SHP77 treated with DMSO at 0.1 percent for 48 hours (cell line): ENCODE results near the gene GJB2.

Experiments used
- DNase-seq: peaks from one replicate; lab custom pipeline; 2025; lab: John Stamatoyannopoulos, UW

The GJB2 gene

DNA sequence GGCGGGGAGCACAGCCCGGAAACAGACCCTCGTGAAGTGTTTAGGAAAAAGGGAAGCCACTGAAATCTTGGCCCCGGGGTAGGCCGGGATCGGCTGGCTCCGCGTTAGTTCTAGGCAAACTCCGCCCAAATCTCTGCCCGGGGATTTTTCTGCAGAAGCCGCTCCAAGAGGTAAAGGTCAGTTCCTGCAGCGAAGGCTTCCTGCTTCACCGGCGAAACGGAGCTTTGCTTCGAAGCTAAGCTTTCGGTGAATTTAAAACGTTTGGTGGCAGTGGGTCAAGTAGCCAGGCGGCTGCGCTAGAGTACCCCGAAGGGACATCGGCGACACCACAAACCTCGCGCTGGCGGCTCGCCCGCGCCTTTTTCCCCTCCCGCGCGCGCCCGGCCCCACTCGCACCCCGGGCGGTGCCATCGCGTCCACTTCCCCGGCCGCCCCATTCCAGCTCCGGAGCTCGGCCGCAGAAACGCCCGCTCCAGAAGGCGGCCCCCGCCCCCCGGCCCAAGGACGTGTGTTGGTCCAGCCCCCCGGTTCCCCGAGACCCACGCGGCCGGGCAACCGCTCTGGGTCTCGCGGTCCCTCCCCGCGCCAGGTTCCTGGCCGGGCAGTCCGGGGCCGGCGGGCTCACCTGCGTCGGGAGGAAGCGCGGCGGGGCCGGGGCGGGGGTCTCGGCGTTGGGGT lies 441 bp downstream of the GJB2 start:
- DNase-seq, result no peak

DNA sequence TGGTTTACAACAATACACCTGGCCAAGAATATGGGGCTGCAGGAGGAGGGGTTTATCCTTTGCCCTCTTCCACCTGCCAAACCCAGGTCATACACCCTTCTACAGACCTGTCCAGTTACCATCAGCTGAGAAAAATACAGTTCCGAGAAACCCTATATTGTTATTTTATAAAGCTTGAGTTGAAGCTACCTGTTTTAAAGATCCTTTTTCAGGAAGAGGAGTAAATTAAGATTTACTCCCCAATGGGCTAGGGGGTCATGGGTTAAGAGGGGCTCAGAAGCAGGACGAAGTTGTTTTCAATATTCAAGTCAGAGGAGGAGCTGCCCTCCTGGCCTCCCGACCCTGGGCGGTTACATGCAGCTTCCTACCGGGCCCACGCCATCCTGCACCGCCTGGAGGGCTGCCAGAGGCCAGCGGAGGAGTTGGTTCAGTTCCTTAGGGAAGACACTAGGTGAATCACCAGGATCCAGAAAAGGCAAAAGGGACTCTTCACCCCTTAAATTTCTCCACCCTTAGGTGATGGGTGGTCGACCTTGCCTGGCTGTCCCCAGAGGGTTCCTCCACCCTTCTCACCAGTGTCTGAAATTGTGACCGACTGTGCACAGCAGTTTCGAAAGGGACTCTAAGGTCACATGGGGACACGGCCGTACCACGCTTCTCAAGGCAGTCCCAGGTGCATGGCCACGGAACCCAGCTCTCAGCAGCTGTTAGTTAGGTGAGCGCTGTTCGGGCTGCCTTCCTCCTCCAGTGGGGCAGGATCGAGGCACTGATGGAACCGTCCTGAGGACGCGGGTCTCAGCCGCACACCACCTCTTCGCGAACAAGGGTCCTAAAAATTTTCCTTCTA lies 1.2 kb downstream of the GJB2 start:
- no peak for DNase-seq

DNA sequence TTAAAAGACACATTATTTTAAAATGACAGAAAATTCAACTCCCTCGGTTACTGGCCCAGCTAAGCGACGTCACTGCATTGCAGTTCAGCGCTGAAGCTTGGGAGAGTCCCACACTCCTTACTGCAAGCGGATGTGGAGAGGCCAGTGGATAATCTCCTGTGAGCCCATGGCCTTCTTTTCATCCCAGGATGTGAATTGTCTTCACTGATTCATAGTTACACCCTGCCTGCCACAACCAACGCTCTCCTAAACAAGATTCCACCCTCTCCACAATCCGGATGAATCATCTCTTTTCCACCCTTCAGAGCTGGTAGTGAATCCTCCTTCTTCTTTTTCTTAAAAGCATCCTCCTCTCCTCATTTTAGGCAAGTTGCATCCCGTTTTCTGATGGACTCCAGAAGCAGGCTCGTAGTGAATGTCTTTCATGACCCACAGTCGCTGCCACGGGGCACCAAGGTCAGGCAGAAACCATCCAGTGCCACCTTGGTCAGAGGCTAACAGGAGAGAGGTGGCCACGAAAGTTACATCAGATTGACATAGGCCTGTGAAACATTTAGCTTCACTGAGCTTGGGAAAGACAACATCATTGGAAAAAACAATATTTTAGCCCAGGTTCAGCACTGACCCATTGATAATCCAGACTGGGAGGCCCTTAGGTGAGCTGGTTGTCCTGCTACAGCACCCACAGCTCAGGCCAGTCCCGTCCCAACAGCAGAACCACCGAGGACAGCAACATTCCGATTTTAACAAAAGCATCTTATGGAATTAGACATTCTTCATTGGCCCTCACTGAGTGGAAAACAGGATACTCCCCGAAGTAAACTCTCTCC lies 2.0 kb downstream of the GJB2 start:
- no peak for DNase-seq

DNA sequence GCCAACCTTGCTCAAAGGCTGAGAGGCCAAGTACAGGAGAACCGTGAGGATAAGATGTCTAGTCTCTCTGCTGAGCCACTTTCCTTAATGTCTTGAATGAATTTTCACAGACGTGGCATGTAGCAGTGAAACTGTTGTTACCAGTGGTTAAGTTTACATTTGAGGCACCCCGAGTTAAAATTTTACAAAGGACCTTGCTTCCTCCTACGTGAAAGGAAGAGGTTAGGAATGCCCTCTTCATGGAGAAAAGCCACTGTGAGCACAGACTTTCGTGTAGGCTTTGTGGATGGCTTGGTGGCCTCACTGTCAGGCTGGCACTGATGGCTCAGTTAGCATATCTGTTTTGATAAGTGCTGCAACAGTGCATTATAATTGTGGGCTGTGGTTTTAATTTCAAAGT lies 2.7 kb downstream of the GJB2 start:
- no peak for DNase-seq

DNA sequence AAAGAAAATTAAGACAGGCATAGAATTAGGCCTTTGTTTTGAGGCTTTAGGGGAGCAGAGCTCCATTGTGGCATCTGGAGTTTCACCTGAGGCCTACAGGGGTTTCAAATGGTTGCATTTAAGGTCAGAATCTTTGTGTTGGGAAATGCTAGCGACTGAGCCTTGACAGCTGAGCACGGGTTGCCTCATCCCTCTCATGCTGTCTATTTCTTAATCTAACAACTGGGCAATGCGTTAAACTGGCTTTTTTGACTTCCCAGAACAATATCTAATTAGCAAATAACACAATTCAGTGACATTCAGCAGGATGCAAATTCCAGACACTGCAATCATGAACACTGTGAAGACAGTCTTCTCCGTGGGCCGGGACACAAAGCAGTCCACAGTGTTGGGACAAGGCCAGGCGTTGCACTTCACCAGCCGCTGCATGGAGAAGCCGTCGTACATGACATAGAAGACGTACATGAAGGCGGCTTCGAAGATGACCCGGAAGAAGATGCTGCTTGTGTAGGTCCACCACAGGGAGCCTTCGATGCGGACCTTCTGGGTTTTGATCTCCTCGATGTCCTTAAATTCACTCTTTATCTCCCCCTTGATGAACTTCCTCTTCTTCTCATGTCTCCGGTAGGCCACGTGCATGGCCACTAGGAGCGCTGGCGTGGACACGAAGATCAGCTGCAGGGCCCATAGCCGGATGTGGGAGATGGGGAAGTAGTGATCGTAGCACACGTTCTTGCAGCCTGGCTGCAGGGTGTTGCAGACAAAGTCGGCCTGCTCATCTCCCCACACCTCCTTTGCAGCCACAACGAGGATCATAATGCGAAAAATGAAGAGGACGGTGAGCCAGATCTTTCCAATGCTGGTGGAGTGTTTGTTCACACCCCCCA lies 3.8 kb downstream of the GJB2 start:
- no peak for DNase-seq

DNA sequence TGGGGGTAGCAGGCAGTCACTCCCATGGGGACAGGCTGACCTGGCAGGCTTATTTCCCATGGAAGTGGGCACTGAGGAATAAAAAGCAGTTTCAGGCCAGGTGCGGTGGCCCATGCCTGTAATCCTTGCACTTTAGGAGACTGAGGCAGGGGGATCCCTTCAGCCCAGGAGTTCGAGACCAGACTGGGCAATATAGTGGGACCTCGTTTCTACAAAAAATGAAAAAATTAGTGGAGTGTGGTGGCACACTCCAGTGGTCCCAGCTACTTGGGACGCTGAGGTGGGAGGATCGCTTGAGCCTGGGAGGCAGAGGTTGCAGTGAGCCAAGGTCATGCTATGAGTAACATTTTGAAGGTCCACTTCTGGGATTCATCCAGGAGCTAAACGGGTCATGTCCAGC lies 6.0 kb downstream of the GJB2 start:
- DNase-seq, result no peak

DNA sequence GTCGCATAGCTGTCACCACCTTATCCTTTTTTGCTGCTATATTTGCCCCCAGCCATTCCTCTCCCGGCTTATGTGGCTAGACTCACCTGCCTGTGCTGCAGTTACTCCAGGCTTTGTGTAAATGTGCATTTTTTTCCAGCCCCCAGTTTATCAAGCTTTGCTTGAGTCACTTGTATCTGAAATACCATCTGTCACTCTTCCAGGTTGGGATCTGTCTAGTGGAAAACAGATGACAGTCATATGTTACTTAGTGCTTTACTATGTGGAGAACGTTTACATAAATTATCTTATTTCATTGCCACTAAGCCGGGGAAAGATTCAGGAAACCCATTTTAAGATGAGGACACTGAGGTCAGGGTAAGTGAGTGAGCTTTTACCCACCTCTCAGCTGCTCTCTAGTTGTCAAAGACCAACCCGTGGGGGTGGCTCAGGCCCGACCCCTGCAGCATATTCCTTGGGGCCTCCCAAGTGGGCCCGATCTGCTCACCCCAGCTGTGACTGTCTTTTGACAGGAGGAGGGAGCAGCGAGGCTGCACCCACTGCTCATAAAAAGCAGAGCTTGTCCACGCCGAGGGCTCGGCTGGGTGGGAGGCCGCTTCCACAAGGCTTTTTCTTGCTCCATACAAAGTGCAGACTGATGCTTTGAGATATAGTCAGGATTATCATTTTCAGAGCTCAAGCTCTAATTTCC lies 7.2 kb downstream of the GJB2 start:
- DNase-seq, result no peak

DNA sequence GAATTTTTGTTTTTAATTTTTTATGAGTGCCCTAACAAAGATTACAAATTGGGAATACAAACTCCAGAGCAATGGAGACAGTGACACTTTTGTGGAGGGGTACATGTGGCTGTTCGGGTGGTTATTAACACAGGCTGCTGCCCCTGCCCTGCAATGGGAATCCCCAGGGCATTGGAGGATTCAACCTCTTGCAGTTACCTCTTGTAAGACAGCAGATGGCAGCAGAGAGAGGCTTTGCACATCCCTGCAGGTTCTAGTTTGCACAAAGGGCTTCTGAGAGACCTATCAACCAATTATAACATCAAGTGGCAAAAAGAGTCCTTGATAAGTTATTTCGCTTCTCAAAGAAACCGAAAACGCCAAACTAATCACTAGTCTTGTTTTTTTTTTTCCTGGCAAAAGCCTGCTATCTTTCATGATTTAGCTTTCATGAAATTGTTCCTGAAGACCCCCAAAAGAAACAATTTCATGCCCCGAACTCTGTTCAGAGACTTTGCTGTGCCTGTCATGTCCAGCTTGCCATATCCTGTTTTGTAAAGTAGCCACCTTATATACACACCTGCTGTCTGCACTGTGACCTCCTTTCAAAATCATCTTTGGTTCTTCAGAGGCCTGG lies 10.4 kb downstream of the GJB2 start:
- peak; percentile 55 for DNase-seq

GRCh38 chr13:20181188-20181587 lies 11.6 kb downstream of the GJB2 start:
- DNase-seq, result no peak

GRCh38 chr13:20178156-20178555 lies 14.6 kb downstream of the GJB2 start:
- no peak for DNase-seq

- no peak for DNase-seq
These were observed 15.5 kb downstream of the GJB2 start for GRCh38 chr13:20177049-20177831.

- DNase-seq, result no peak
These were observed 16.7 kb downstream of the GJB2 start for GRCh38 chr13:20175907-20176652.

GRCh38 chr13:20175406-20175794 lies 17.3 kb downstream of the GJB2 start:
- DNase-seq, result no peak

DNA sequence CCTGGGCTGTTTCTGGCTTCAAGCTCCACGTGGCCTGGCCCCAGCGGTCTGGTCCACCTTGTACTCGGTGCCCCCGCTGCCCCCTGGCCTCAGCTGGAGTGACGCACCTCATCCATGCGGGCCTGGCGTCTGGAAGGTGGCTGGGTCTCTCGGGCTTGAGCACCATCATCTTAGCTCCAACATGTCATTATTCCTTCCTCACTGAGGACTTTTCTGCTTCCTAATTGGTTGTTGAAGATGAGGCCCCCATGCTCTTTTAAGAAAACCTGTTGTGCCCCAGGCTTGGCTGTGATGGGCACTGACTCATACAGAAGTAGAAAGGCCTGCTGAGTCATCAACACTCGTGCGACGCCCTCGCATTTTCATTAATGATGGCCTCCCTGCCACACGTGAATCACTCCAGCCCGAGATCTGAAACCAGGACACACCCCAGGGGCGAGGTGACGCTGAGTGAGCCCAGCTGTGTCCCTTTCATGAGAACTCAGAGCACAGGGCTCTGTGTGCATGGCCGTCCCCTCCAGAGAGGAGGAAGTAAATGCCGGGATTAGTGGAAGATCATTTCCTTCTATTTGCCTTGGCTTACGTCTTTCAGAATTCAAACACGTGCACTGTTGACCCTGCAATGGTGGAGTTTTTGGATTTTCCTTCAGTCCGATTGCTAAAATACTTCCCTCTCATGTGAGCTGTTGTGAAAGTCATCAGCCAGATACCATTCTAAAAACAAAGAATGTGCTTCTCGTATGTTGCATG lies 17.9 kb downstream of the GJB2 start:
- DNase-seq, result peak; percentile 35

GRCh38 chr13:20173116-20173746 lies 19.5 kb downstream of the GJB2 start:
- DNase-seq, result no peak

DNA sequence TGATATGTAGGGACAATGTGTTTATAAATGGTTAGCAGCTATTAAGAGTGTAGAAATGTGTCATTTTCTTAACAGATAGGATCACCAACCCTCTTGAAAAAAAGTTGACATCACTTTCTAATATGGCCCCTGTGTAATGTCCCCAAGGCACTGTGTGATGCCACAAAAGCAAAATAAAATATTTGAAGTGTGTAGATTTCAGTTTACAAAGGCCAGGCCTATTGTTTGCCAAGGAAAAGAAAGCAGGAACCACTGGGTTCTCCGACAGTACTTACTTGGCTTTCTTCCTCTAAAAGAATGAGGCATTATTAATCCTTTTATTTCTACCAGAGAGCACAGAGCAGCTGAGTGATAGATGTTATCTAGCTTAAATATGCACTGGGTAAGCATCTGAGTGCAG lies 21.4 kb downstream of the GJB2 start:
- DNase-seq, result no peak

- no peak for DNase-seq
These were observed 21.8 kb downstream of the GJB2 start for GRCh38 chr13:20170921-20171320.

GRCh38 chr13:20168396-20168795 lies 24.3 kb downstream of the GJB2 start:
- DNase-seq, result no peak
